LNCAP (cell line): ENCODE measurements around the gene SORBS1.

ENCODE experiments used
- TF ChIP-seq, protein P1 (sequence below): fragments of 450-650 bp; IDR thresholded peaks from 2 replicates; pipeline ENCODE4 v1.5.1; 2017; ENCODE audit warnings: mild to moderate bottlenecking

SORBS1 gene

DNA sequence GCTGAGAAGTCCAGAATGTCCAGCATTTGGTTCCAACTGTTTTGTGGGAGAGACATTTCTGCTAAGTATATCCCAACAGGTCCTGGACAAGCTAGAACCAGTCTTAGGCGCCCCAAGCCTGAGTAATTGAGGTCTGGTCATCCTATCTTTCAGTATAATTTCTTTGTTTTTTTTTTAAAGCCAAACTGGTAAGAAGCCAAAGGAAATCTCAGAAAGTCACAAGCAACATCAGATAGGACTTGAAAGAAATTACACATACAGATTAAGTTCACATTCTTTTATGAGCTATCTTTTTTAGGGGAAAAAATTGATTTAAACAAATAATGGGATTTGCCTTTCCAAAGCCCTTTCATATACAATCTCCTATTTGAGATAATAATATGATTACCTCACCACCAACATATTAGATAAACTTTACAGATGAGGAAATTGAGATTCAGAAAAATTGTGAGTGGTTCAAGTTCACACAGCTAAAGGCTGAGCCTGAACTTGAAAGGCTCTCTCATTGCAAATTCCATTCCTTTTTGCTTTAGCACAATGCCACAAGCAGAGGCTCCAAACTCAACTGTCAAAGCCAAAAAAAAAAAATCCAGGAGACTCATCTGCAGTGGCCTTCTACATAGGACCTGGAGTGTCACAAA is 285.3 kb downstream of the SORBS1 start:
- TF ChIP-seq, protein P1, sequence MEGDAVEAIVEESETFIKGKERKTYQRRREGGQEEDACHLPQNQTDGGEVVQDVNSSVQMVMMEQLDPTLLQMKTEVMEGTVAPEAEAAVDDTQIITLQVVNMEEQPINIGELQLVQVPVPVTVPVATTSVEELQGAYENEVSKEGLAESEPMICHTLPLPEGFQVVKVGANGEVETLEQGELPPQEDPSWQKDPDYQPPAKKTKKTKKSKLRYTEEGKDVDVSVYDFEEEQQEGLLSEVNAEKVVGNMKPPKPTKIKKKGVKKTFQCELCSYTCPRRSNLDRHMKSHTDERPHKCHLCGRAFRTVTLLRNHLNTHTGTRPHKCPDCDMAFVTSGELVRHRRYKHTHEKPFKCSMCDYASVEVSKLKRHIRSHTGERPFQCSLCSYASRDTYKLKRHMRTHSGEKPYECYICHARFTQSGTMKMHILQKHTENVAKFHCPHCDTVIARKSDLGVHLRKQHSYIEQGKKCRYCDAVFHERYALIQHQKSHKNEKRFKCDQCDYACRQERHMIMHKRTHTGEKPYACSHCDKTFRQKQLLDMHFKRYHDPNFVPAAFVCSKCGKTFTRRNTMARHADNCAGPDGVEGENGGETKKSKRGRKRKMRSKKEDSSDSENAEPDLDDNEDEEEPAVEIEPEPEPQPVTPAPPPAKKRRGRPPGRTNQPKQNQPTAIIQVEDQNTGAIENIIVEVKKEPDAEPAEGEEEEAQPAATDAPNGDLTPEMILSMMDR: no peak

DNA sequence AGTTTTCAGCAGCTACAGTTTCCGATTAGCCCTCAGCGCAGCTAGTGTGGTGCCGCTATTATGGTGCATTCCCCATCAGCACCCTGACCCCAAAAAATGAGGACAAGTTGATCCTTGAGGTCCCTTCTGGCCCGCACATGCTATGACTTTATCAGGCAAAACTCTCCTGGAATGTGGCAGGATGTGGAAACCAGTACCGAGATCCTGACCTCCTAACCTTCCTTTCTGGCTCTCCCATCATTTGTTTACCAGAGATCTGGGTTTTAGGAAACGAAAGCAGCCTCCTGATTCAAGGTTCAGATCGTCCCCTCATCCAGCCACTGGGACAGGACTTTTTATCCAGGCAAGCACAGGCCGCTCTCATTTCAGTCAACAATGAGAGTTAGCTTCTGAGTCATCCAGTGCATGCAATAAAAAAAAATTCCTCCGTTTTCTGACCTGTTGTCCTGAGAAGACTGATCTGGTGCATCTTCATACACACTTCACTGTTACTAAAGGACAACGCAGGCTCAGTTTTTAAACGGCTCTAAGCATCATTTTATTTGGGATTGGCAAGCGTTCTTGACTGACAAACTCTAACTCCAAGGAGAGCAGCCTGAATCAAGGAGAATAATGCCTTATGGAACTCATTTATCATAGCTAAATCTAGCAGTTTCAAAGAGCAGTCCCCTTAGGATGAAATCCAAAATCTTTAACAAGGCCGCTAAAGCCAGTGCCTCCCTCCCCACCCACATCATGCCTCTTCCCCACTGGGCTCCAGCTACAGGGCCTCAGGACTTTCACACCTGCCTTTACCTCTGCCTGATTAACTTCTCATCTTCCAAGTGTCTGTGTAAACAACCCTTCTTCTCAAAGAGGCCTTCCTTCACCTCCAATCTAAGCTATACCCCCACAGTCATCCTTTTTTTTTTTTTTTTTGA is 287.5 kb downstream of the SORBS1 start:
- TF ChIP-seq, protein P1: no peak

- TF ChIP-seq, protein P1: no peak
Observed at GRCh38 chr10:95268438-95268837, 292.7 kb downstream of the SORBS1 start.

- TF ChIP-seq, protein P1: no peak
Observed at GRCh38 chr10:95267251-95267650, 293.9 kb downstream of the SORBS1 start.

- TF ChIP-seq, protein P1: no peak
Observed at GRCh38 chr10:95266674-95267095, 294.5 kb downstream of the SORBS1 start.

DNA sequence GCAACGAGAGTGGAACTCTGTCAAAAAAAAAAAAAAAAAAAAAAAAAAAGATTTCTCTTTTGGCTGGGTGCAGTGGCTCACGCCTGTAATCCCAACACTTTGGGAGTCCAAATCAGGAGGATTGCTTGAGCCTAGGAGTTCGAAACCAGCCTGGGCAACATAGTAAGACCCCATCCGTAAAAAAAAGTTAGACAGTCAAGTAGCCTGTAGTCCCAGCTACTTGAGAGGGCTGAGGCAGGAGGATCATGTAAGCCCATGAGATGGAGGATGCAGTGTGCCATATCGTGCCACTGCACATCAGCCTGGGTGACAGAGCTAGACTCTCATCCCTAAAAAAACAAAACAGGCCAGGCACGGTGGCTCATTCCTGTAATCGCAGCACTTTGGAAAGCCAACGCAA is 295.6 kb downstream of the SORBS1 start:
- TF ChIP-seq, protein P1: no peak

- TF ChIP-seq, protein P1: no peak
Observed at GRCh38 chr10:95264227-95265051, 296.7 kb downstream of the SORBS1 start.
